GM12878 (cell line): ENCODE data around the gene PTPRD. TPM values are rescaled to one million over a fixed set of nuclear protein-coding genes. Genes with fewer than 3 reads are reported as not detected.

Experiments
- ATAC-seq: fragments of 200-7000 bp; cut with Tn5 transposase; 3 replicates; pipeline ENCODE4 v1.9.1; 2020; ENCODE audit warnings: mild to moderate bottlenecking, moderate library complexity
- BruUV-seq: library from RNA; stranded (reverse); fragments of 400-500 nt; replicated peaks from 2 replicates; lab custom pipeline; 2021; lab: Mats Ljungman, UMichigan
- CTCF ChIA-PET: fragments of 300-600 bp; sonication (Branson Sonifier 250); formaldehyde crosslinking; extraction: SDS; loops from one replicate; lab custom pipeline; 2021; ENCODE audit warnings: inconsistent platforms; lab: Yijun Ruan, JAX
- POLR2A ChIA-PET: fragments of 350-600 bp; formaldehyde crosslinking; extraction: SDS; loops from one replicate; lab custom pipeline; 2021; ENCODE audit warnings: inconsistent platforms; lab: Charles Lee
- RAD21 ChIA-PET: fragments of 300-600 bp; sonication (Branson Sonifier 250); formaldehyde crosslinking; loops from one replicate; lab custom pipeline; 2023; ENCODE audit warnings: antibody characterized with exemption; ENCODE audit not compliant: unreplicated experiment; lab: Charles Lee
- SMC1A ChIA-PET: fragments of 300-600 bp; sonication (Branson Sonifier 250); formaldehyde crosslinking; loops from one replicate; lab custom pipeline; 2023; ENCODE audit not compliant: unreplicated experiment, uncharacterized antibody; lab: Charles Lee
- DNase-seq: peaks from one replicate; pipeline ENCODE4 v3.0.0-alpha.2; 2011; ENCODE audit warnings: low read depth, low spot score
- FAIRE-seq: peaks from 3 replicates; lab custom pipeline; 2011; peaks lifted over from hg19 to GRCh38; lab: Jason Lieb, UNC
- H2AFZ ChIP-seq: 2 replicates; pipeline ENCODE4 v1.6.0; 2011; ENCODE audit warnings: low read depth, low read length, control low read depth; ENCODE audit not compliant: control insufficient read depth
- H3K27ac ChIP-seq: 2 replicates; pipeline ENCODE4 v1.5.1; 2011; ENCODE audit warnings: control low read depth; ENCODE audit not compliant: control insufficient read depth, insufficient read depth
- H3K27me3 ChIP-seq, 2 experiments: replicated peaks in 1 of 2; 2 replicates each; pipeline versions ENCODE4 v1.6.0 to v1.6.1; 2011; ENCODE audit warnings: low read length in 1 of 2; ENCODE audit not compliant: control insufficient read depth in 2 of 2, insufficient read depth in 2 of 2
- H3K36me3 ChIP-seq, 2 experiments: 2 replicates each; pipeline ENCODE4 v1.5.1; 2011; ENCODE audit warnings: low read length in 1 of 2; ENCODE audit not compliant: control insufficient read depth in 2 of 2, insufficient read depth in 2 of 2
- H3K4me1 ChIP-seq: 2 replicates; pipeline ENCODE4 v1.6.1; 2011; ENCODE audit warnings: mild to moderate bottlenecking, low read length, moderate library complexity, mixed read lengths; ENCODE audit not compliant: control insufficient read depth, insufficient read depth
- H3K4me2 ChIP-seq: 2 replicates; pipeline ENCODE4 v1.6.0; 2011; ENCODE audit warnings: control low read depth; ENCODE audit not compliant: control insufficient read depth, insufficient read depth
- H3K4me3 ChIP-seq: fragments of 200-600 bp; sonication (generic); 2 replicates; pipeline ENCODE4 v1.5.1; 2016
- H3K79me2 ChIP-seq: 2 replicates; pipeline ENCODE4 v1.6.0; 2011; ENCODE audit warnings: low read length; ENCODE audit not compliant: control insufficient read depth, insufficient read depth
- H3K9ac ChIP-seq: 2 replicates; pipeline ENCODE4 v1.8.0; 2011; ENCODE audit warnings: low read length, control low read depth, mixed read lengths; ENCODE audit not compliant: control insufficient read depth, insufficient read depth
- H3K9me3 ChIP-seq: replicated peaks from 3 replicates; pipeline ENCODE4 v1.5.1; 2011; ENCODE audit warnings: mild to moderate bottlenecking, low read length; ENCODE audit not compliant: control insufficient read depth, insufficient read depth
- H4K20me1 ChIP-seq: 2 replicates; pipeline ENCODE4 v1.6.0; 2011; ENCODE audit not compliant: control insufficient read depth, insufficient read depth
- BACH1 ChIP-seq: fragments of 450-650 bp; IDR thresholded peaks from 2 replicates; pipeline ENCODE4 v1.6.1; 2017; ENCODE audit warnings: mild to moderate bottlenecking, borderline replicate concordance
- MYB ChIP-seq: fragments of 150-350 bp; IDR thresholded peaks from 2 replicates; pipeline ENCODE4 v1.6.1; 2014; ENCODE audit warnings: mild to moderate bottlenecking, low read depth, low read length, borderline replicate concordance
- NR2C2 ChIP-seq: IDR thresholded peaks from 2 replicates; pipeline ENCODE4 v1.6.1; 2011; ENCODE audit warnings: borderline replicate concordance, low read depth; ENCODE audit not compliant: control insufficient read depth, insufficient read length
- SMAD1 ChIP-seq: fragments of 450-650 bp; IDR thresholded peaks from 2 replicates; pipeline ENCODE4 v1.6.1; 2018; ENCODE audit warnings: mild to moderate bottlenecking, low read depth; ENCODE audit not compliant: partially characterized antibody
- YBX1 ChIP-seq: fragments of 450-650 bp; IDR thresholded peaks from 2 replicates; pipeline ENCODE4 v1.6.1; 2016; ENCODE audit warnings: antibody characterized with exemption
- WGBS: methylation state at CpG from one replicate; pipeline ENCODE4 v1.1.6; 2016; ENCODE audit warnings: low lambda C conversion rate; ENCODE audit not compliant: insufficient replicate concordance, insufficient coverage; ENCODE audit errors: missing lambda C conversion rate; 5-methylcytosine and 5-hydroxymethylcytosine counted together
- in situ Hi-C: fragments of 300-500 bp; cut with MboI; formaldehyde crosslinking; loops from 9 replicates; pipeline ENCODE4 v1.14.3; 2018; ENCODE audit warnings: mixed read lengths
- intact Hi-C: fragments of 100-400 bp; cut with micrococcal nuclease; formaldehyde crosslinking; loops from one replicate; pipeline ENCODE4 v1.14.2; 2022; ENCODE audit not compliant: unreplicated experiment
- polyA plus RNA-seq, 11 experiments: library from polyadenylated mRNA; depleted of rRNA in 4 of 11; unstranded in 6 of 11; stranded (reverse) in 5 of 11; fragments of >200 nt; fragmentation: Nextera tagmentation in 4 of 11; fragmentation: Illumina TruSeq in 1 of 11; extraction: Ambion mirVana in 4 of 11; extraction: Trizol in 1 of 11; gene quantifications; 1 replicate in 1 of 11; 2 replicates in 10 of 11; pipeline versions ENCODE4 v1.2.1 to v1.2.3, GENCODE V29; 2011 to 2016; ENCODE audit warnings: inconsistent platforms in 2 of 11, missing spikeins in 2 of 11, low read depth in 1 of 11
- total RNA-seq, 4 experiments: library from RNA; depleted of rRNA in 3 of 4; stranded (reverse); fragments of >200 nt in 3 of 4; fragmentation: Illumina TruSeq in 1 of 4; extraction: Trizol in 1 of 4; gene quantifications; 2 replicates each; pipeline versions ENCODE4 v1.2.1 to v1.2.3, GENCODE V29; 2013 to 2021
- TF ChIP-seq, protein P1 (sequence below): IDR thresholded peaks from 2 replicates; pipeline ENCODE4 v1.6.1; 2012; ENCODE audit warnings: improper control_type of control experiment, low read depth, low read length; ENCODE audit not compliant: insufficient replicate concordance
- TF ChIP-seq, protein P2 (sequence below): IDR thresholded peaks from 2 replicates; pipeline ENCODE4 v1.6.1; 2012; ENCODE audit warnings: low read depth, low read length, improper control_type of control experiment

The PTPRD gene
- total and polyA plus RNA-seq, 10 of the 15 experiments (the other 5 are each of a cell fraction or from before 2014, with no cell fraction given), result under 0.01 to 0.05 (median 0.01) TPM; not detected in 7

DNA sequence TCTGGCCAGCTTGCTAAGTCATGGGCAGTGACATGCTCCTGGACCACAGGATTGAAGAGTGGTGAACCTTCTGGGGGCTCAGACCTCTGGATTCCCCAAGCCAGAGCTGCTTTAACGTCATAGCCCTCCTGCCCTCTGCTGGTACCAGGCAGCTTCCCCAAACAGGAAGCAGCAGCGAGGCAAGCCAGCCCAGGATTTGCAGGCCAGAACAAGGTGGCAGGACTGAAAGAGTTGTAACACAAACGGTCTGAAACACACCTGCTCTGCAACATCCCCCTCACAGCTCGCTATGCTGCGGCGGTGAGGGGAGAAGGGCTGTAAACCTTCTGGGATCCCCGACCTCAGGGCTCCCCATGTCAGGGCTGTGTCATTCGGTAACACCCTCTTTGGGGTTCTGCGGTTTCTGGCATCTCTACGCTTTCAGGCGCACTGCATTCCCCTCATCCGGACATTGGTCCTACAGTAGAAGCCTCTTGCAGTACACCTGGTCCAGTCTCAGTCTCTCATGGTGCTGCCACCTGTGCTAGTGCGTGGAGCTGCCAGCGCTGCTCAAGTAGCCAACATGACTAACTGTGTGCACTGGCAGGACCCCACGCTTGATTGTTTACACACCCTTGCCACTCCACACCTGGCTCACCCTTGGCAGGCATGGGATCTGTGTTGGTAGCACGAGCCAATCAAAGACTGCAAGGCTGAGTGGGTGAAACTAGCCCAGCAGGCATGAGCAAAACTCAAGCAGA lies 893.3 kb downstream of the PTPRD start:
- RAD21 ChIA-PET, result no interaction called here
- H3K27ac ChIP-seq, result no peak overlapping the region
- no peaks in the 10 kb centered on the region for H3K9me3 ChIP-seq
- CTCF ChIA-PET, result interaction anchor here (1.3 kb wide), 1 partner anchor 223 kb away, joined by 3 read pairs; no protein-coding TSS in a partner anchor
- ATAC-seq (no peak), FAIRE-seq (no peak)
- TF ChIP-seq YBX1, result no peak
- no peak for TF ChIP-seq NR2C2
- no peak for TF ChIP-seq MYB
- TF ChIP-seq BACH1, result no peak
- TF ChIP-seq SMAD1, result no peak
- TF ChIP-seq, protein P1, sequence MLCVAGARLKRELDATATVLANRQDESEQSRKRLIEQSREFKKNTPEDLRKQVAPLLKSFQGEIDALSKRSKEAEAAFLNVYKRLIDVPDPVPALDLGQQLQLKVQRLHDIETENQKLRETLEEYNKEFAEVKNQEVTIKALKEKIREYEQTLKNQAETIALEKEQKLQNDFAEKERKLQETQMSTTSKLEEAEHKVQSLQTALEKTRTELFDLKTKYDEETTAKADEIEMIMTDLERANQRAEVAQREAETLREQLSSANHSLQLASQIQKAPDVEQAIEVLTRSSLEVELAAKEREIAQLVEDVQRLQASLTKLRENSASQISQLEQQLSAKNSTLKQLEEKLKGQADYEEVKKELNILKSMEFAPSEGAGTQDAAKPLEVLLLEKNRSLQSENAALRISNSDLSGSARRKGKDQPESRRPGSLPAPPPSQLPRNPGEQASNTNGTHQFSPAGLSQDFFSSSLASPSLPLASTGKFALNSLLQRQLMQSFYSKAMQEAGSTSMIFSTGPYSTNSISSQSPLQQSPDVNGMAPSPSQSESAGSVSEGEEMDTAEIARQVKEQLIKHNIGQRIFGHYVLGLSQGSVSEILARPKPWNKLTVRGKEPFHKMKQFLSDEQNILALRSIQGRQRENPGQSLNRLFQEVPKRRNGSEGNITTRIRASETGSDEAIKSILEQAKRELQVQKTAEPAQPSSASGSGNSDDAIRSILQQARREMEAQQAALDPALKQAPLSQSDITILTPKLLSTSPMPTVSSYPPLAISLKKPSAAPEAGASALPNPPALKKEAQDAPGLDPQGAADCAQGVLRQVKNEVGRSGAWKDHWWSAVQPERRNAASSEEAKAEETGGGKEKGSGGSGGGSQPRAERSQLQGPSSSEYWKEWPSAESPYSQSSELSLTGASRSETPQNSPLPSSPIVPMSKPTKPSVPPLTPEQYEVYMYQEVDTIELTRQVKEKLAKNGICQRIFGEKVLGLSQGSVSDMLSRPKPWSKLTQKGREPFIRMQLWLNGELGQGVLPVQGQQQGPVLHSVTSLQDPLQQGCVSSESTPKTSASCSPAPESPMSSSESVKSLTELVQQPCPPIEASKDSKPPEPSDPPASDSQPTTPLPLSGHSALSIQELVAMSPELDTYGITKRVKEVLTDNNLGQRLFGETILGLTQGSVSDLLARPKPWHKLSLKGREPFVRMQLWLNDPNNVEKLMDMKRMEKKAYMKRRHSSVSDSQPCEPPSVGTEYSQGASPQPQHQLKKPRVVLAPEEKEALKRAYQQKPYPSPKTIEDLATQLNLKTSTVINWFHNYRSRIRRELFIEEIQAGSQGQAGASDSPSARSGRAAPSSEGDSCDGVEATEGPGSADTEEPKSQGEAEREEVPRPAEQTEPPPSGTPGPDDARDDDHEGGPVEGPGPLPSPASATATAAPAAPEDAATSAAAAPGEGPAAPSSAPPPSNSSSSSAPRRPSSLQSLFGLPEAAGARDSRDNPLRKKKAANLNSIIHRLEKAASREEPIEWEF, result no peak
- TF ChIP-seq, protein P2, sequence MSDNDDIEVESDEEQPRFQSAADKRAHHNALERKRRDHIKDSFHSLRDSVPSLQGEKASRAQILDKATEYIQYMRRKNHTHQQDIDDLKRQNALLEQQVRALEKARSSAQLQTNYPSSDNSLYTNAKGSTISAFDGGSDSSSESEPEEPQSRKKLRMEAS, result no peak
- TF ChIP-seq, all 136 proteins: peak for 0
- in situ Hi-C loops (no loop called here), intact Hi-C loops (no loop called here)
- Histone ChIP-seq H3K4me1 (no peaks in the 10 kb centered on the region), H3K79me2 (no peaks in the 10 kb centered on the region), H3K4me3 (no peak overlapping the region), H2AFZ (no peak overlapping the region), H4K20me1 (no peaks in the 10 kb centered on the region), H3K4me2 (no peak overlapping the region), H3K27me3 (no peaks in the 10 kb centered on the region), H3K36me3 (no peaks in the 10 kb centered on the region), H3K9ac (no peak overlapping the region)
- DNase-seq, result no peak
- no TSS peak for BruUV-seq
- SMC1A ChIA-PET, result no interaction called here
- POLR2A ChIA-PET, result no interaction called here
- WGBS, result 12% methylated on average over 15 of the region's 16 CpGs
